Fibroblast of lung (primary cell): ENCODE measurements around the gene CFAP97D2.

Experiments used
- EZH2 ChIP-seq: IDR thresholded peaks from 2 replicates; pipeline ENCODE4 v1.5.1; 2012; ENCODE audit warnings: low read length, control low read depth, mild to moderate bottlenecking; ENCODE audit errors: missing control alignments
- TF ChIP-seq, protein P1 (sequence below), 2 donors: IDR thresholded peaks in 1 of 2; conservative IDR thresholded peaks in 1 of 2; 1 replicate in 1 of 2; 2 replicates in 1 of 2; pipeline ENCODE4 v1.5.1; 2011 to 2012; ENCODE audit warnings: low read length in 2 of 2, control low read depth in 1 of 2, inconsistent platforms in 1 of 2, low read depth in 1 of 2, mild to moderate bottlenecking in 1 of 2

DNA sequence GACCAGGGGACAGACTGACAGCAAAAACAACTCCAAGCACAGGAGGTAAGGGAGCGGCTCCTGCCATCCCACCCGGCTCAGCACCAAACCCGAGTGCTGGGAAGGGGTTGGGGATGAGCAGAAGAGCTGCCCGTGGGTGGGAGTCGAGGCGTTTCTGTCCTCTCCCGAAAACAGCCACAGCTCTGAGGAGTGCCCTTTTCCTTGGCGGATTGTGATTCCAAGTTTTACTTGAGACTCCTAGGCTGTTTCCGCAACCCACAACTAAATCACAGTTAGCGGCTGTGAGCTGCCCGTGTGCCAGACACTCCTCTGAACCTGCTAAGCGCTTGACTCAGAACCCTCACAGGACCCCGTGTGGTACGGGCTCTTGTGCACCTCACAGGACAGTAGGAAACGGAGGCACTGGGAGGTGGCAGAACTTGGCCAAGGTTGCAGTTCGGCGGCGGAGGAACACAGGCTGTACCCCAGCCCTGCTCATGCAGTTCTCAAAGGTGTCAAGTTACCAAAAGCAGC is 21.4 kb downstream of the CFAP97D2 start:
- TF ChIP-seq, protein P1, sequence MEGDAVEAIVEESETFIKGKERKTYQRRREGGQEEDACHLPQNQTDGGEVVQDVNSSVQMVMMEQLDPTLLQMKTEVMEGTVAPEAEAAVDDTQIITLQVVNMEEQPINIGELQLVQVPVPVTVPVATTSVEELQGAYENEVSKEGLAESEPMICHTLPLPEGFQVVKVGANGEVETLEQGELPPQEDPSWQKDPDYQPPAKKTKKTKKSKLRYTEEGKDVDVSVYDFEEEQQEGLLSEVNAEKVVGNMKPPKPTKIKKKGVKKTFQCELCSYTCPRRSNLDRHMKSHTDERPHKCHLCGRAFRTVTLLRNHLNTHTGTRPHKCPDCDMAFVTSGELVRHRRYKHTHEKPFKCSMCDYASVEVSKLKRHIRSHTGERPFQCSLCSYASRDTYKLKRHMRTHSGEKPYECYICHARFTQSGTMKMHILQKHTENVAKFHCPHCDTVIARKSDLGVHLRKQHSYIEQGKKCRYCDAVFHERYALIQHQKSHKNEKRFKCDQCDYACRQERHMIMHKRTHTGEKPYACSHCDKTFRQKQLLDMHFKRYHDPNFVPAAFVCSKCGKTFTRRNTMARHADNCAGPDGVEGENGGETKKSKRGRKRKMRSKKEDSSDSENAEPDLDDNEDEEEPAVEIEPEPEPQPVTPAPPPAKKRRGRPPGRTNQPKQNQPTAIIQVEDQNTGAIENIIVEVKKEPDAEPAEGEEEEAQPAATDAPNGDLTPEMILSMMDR (conservative IDR thresholded peaks at IDR 0.05 in 1 of 2, IDR thresholded peaks at IDR 0.05 in 1 of 2; ENCODE audit: low read depth in 1 of 2, low read length in 2 of 2): no peak
- TF ChIP-seq EZH2: no peak
